T-cell (primary cell): ENCODE results near the gene PDE10A. TPM values are rescaled to one million over a fixed set of nuclear protein-coding genes. Genes with fewer than 3 reads are reported as not detected.
"Not testable (repeated sequence)": the region's sequence is repeated elsewhere in the genome, so short reads cannot be mapped to it uniquely, and the experiment has no call there.

Source experiments
- ATAC-seq, 4 experiments: fragments of 200-7000 bp in 3 of 4; fragments of 150-1000 bp in 1 of 4; cut with Tn5 transposase; replicated peaks in 1 of 4; 1 replicate in 3 of 4; 2 replicates in 1 of 4; pipeline ENCODE4 v1.10.0; 2021; ENCODE audit warnings: moderate library complexity in 3 of 4, mild to moderate bottlenecking in 2 of 4, moderate number of reproducible peaks in 1 of 4
- CTCF ChIA-PET, 2 donors: fragments of 300-600 bp; sonication (Branson Sonifier 250); formaldehyde crosslinking; loops; one replicate each; lab custom pipeline; 2022; ENCODE audit warnings: antibody characterized with exemption in 2 of 2; lab: Charles Lee
- POLR2A ChIA-PET, 2 donors: fragments of 300-600 bp; sonication (Branson Sonifier 250); formaldehyde crosslinking; loops; one replicate each; lab custom pipeline; 2022; ENCODE audit warnings: antibody characterized with exemption in 2 of 2; lab: Charles Lee
- DNase-seq, 35 experiments: peaks; one replicate each; pipeline versions ENCODE4 v3.0.0 to v3.0.0-alpha.2; 2013 to 2023
- H3K27ac ChIP-seq: one replicate; pipeline ENCODE4 v1.5.1; 2013; ENCODE audit warnings: low read length
- H3K27me3 ChIP-seq, 2 experiments: replicated peaks in 1 of 2; 1 replicate in 1 of 2; 2 replicates in 1 of 2; pipeline versions ENCODE4 v1.6.1 to v1.7.0; 2013; ENCODE audit warnings: low read length in 1 of 2, mixed read lengths in 1 of 2; ENCODE audit not compliant: control insufficient read depth in 2 of 2, insufficient read depth in 2 of 2; ENCODE audit errors: extremely low read depth in 1 of 2
- H3K36me3 ChIP-seq, 2 donors: 1 replicate in 1 of 2; 2 replicates in 1 of 2; pipeline versions ENCODE4 v1.6.1 to v1.7.0; 2013; ENCODE audit warnings: low read length in 1 of 2; ENCODE audit not compliant: control insufficient read depth in 2 of 2, insufficient read depth in 1 of 2; ENCODE audit errors: extremely low read depth in 1 of 2
- H3K4me1 ChIP-seq, 2 experiments: 1 replicate in 1 of 2; 2 replicates in 1 of 2; pipeline versions ENCODE4 v1.6.1 to v1.7.0; 2013; ENCODE audit warnings: low read length in 2 of 2, mixed read lengths in 1 of 2; ENCODE audit not compliant: insufficient read depth in 2 of 2, control insufficient read depth in 1 of 2; ENCODE audit errors: extremely low read depth in 1 of 2
- H3K4me3 ChIP-seq, 2 donors: 1 replicate in 1 of 2; 2 replicates in 1 of 2; pipeline versions ENCODE4 v1.5.1 to v1.7.0; 2013; ENCODE audit warnings: mild to moderate bottlenecking in 2 of 2, low read length in 1 of 2, moderate library complexity in 1 of 2; ENCODE audit not compliant: control insufficient read depth in 1 of 2; ENCODE audit errors: extremely low read depth in 1 of 2
- H3K9me3 ChIP-seq: 2 replicates; pipeline ENCODE4 v1.7.0; 2013
- H3K27ac Mint-ChIP-seq, 2 donors: one replicate each; pipeline ENCODE4 v1.8.0; 2020 to 2021; ENCODE audit warnings: mild to moderate bottlenecking in 2 of 2, mixed read lengths in 2 of 2
- H3K27me3 Mint-ChIP-seq, 2 donors: one replicate each; pipeline ENCODE4 v1.8.0; 2021 to 2022; ENCODE audit warnings: mixed read lengths in 2 of 2
- H3K36me3 Mint-ChIP-seq: one replicate; pipeline ENCODE4 v1.8.0; 2021; ENCODE audit warnings: mixed read lengths
- H3K4me1 Mint-ChIP-seq, 3 donors: one replicate each; pipeline ENCODE4 v1.8.0; 2020 to 2022; ENCODE audit warnings: mixed read lengths in 3 of 3, mild to moderate bottlenecking in 1 of 3
- H3K4me3 Mint-ChIP-seq, 3 donors: one replicate each; pipeline ENCODE4 v1.8.0; 2020 to 2022; ENCODE audit warnings: mild to moderate bottlenecking in 3 of 3, mixed read lengths in 3 of 3, moderate library complexity in 3 of 3
- H3K9me3 Mint-ChIP-seq, 3 donors: one replicate each; pipeline ENCODE4 v1.8.0; 2020 to 2022; ENCODE audit warnings: mixed read lengths in 3 of 3
- whole genome bisulfite sequencing: methylation state at CpG from one replicate; pipeline ENCODE4 v1.1.5; 2013; ENCODE audit warnings: missing lambda C conversion rate; ENCODE audit not compliant: insufficient coverage; 5-methylcytosine and 5-hydroxymethylcytosine counted together
- total RNA-seq, 35 experiments: library from RNA in 6 of 35; stranded (reverse) in 6 of 35; fragments of 120-200 nt in 1 of 35; gene quantifications; one replicate each; pipeline versions ENCODE4 v1.2.1 to v1.2.4 and lab custom pipeline; 2013 to 2026

Gene PDE10A
- total RNA-seq, 5 donors from 2014 or later (not counting 1 experiment from before 2014, with no cell fraction given) = 0.12 TPM; not detected in 4

DNA sequence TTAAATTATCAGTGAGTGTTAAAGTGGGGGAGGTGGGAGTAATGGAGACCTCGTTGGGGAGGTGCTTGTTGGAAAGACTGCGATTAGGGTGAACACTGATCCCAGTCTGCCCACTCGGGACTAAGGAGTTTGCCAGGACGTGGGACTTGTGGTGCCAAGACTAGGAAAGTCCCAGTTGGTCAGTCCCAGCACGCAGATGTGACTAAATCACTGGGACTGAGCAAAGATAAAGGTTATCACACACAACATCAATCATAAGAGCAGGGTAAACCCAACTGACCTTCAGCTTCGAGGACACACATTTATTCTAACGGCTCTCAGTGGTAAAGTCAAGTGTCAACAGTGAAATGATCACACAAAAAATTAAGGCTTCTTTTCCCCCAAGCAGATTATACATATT, 45.5 kb downstream of the PDE10A start:
- no peak overlapping the region for H3K27ac ChIP-seq
- ChIA-PET POLR2A (no interaction called here), CTCF (no interaction called here)
- no peak overlapping the region for H3K4me3 ChIP-seq
- no peak for DNase-seq
- 59% methylated on average over 3 of the region's 7 CpGs for WGBS
- no peaks in the 10 kb centered on the region for H3K9me3 ChIP-seq
- peaks cover 0 to 4% (median 0%) of the 10 kb centered on the region in 3 donors for H3K4me1 Mint-ChIP-seq
- H3K27me3 Mint-ChIP-seq = no peaks in the 10 kb centered on the region
- no peaks in the 10 kb centered on the region for H3K4me1 ChIP-seq
- H3K27ac Mint-ChIP-seq = no peak overlapping the region
- H3K9me3 Mint-ChIP-seq = peaks cover 0 to 7% (median 0%) of the 10 kb centered on the region in 3 donors
- no peak for ATAC-seq
- H3K36me3 Mint-ChIP-seq = no peaks in the 10 kb centered on the region
- peaks cover 0 to 7% of the 10 kb centered on the region in 2 experiments for H3K27me3 ChIP-seq
- no peaks in the 10 kb centered on the region for H3K36me3 ChIP-seq
- no peak overlapping the region for H3K4me3 Mint-ChIP-seq

DNA sequence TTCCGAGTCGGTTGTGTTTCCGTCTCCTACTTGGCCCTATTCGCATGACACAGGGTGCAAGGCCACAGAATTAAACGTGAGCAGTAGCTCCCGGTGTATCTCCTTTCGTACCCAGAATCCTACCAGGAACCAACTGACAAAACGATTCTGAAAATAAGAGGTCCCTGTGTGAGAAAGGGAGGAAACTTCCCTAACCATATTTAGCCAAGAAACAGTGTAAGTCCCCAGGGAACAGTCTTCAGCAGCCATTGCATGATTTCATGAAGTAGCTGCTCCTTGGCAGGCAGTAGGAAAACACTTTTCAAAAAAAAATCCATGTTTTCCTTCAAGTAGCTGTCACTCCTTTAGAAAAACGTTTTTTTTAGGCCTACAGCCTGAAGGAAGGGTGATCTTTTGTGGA, 46.9 kb downstream of the PDE10A start:
- H3K4me1 Mint-ChIP-seq = peaks cover 0 to 4% (median 0%) of the 10 kb centered on the region in 3 donors
- H3K27ac Mint-ChIP-seq = no peak overlapping the region
- no peak for ATAC-seq
- H3K27me3 Mint-ChIP-seq = no peaks in the 10 kb centered on the region
- no peak for DNase-seq
- peaks cover 0 to 7% of the 10 kb centered on the region in 2 experiments for H3K27me3 ChIP-seq
- H3K9me3 Mint-ChIP-seq = peaks cover 0 to 12% (median 0%) of the 10 kb centered on the region in 3 donors
- H3K4me1 ChIP-seq = no peaks in the 10 kb centered on the region
- no peaks in the 10 kb centered on the region for H3K9me3 ChIP-seq
- 60% methylated on average over 3 of the region's 9 CpGs for WGBS
- H3K4me3 ChIP-seq = no peak overlapping the region
- no peak overlapping the region for H3K27ac ChIP-seq
- H3K36me3 ChIP-seq = no peaks in the 10 kb centered on the region
- CTCF ChIA-PET = no interaction called here
- POLR2A ChIA-PET = no interaction called here
- no peak overlapping the region for H3K4me3 Mint-ChIP-seq
- H3K36me3 Mint-ChIP-seq = no peaks in the 10 kb centered on the region

DNA sequence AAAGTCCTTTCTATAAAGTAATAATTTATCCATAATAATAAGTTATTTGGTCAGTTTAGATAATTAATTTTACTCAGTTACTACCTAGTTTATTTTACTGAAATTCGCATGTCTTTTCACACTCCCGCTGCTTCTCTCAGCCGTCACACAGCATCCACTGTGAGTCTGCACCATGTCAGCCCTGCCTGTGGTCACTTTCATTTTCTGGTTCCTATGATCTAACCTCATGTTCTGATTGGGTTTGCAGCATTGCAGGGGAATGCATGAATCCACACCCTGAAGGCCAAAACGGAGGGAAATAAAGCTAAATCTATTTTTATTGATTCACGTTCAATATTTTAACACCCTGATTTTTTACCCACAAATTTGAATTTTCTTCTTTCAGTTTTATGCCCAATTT, 47.4 kb downstream of the PDE10A start:
- peaks cover 0 to 7% of the 10 kb centered on the region in 2 experiments for H3K27me3 ChIP-seq
- no peak overlapping the region for H3K27ac Mint-ChIP-seq
- no peak overlapping the region for H3K4me3 ChIP-seq
- CTCF ChIA-PET = no interaction called here
- no peaks in the 10 kb centered on the region for H3K4me1 ChIP-seq
- H3K4me1 Mint-ChIP-seq = peaks cover 0 to 4% (median 0%) of the 10 kb centered on the region in 3 donors
- no peaks in the 10 kb centered on the region for H3K36me3 ChIP-seq
- H3K27ac ChIP-seq = no peak overlapping the region
- H3K36me3 Mint-ChIP-seq = no peaks in the 10 kb centered on the region
- H3K9me3 Mint-ChIP-seq = peaks cover 0 to 15% (median 3%) of the 10 kb centered on the region in 3 donors
- H3K4me3 Mint-ChIP-seq = no peak overlapping the region
- H3K9me3 ChIP-seq = no peaks in the 10 kb centered on the region
- WGBS = 50% methylated on average over 2 of the region's 5 CpGs
- ATAC-seq (no peak), DNase-seq (no peak)
- H3K27me3 Mint-ChIP-seq = no peaks in the 10 kb centered on the region
- POLR2A ChIA-PET = no interaction called here

DNA sequence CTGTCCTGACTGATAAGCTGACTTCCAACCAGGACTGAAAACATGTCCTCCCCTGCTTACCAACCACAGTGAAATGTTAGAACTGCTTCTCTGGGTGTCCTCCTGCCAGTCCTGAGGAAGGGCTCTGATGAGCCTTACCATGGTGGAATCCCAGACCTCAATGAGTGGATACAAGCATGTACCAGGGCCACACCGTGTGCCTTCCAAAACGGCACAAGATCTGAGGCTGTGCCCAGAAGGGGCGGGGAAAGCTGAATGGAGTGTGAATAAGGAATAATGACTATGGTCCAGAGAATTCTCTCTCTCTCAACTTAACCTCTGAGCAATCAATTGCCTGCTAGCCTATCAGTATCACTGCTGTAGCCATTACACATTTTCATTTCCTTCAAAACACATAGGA, 51.7 kb downstream of the PDE10A start:
- H3K27me3 ChIP-seq = peaks cover 0 to 2% of the 10 kb centered on the region in 2 experiments
- no peaks in the 10 kb centered on the region for H3K4me1 ChIP-seq
- peaks cover 0 to 16% (median 4%) of the 10 kb centered on the region in 3 donors for H3K9me3 Mint-ChIP-seq
- H3K4me3 ChIP-seq = no peak overlapping the region
- H3K4me3 Mint-ChIP-seq = no peak overlapping the region
- H3K36me3 Mint-ChIP-seq = no peaks in the 10 kb centered on the region
- peaks cover 0 to 4% (median 0%) of the 10 kb centered on the region in 3 donors for H3K4me1 Mint-ChIP-seq
- no peaks in the 10 kb centered on the region for H3K9me3 ChIP-seq
- H3K27me3 Mint-ChIP-seq = no peaks in the 10 kb centered on the region
- ChIA-PET POLR2A (no interaction called here), CTCF (no interaction called here)
- ATAC-seq (no peak), DNase-seq (no peak)
- no peak overlapping the region for H3K27ac ChIP-seq
- WGBS = no CpG with 5 or more reads among the region's 3 CpGs
- no peaks in the 10 kb centered on the region for H3K36me3 ChIP-seq
- H3K27ac Mint-ChIP-seq = no peak overlapping the region

DNA sequence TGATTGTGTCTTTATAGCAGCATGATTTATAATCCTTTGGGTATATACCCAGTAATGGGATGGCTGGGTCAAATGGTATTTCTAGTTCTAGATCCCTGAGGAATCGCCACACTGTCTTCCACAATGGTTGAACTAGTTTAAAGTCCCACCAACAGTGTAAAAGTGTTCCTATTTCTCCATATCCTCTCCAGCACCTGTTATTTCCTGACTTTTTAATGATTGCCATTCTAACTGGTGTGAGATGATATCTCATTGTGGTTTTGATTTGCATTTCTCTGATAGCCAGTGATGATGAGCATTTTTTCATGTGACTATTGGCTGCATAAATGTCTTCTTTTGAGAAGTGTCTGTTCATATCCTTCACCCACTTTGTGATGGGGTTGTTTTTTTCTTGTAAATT, 54.5 kb downstream of the PDE10A start:
- H3K9me3 ChIP-seq, H3K4me3 Mint-ChIP-seq, H3K27me3 Mint-ChIP-seq, H3K36me3 Mint-ChIP-seq, H3K9me3 Mint-ChIP-seq, POLR2A ChIA-PET, ATAC-seq, H3K27ac Mint-ChIP-seq, H3K4me1 ChIP-seq, H3K36me3 ChIP-seq, H3K27ac ChIP-seq, CTCF ChIA-PET, H3K4me3 ChIP-seq, DNase-seq, H3K27me3 ChIP-seq, H3K4me1 Mint-ChIP-seq: not testable (repeated sequence)
- no CpG with 5 or more reads among the region's 1 CpG for WGBS

DNA sequence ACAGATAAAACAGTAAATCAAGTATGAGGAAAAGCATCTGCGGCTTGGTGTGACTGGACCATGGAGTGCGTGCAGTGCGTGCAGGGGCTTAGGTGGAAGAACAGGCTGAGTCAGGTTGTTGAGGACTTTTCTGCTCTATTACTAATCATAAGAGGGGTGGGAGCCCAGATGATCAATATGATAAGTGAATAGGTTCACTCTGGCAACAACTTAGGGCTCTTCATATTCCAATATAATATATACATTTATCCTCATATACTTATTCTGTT, 56.4 kb downstream of the PDE10A start:
- Histone ChIP-seq H3K36me3 (no peaks in the 10 kb centered on the region), H3K4me1 (no peaks in the 10 kb centered on the region), H3K27ac (no peak overlapping the region), H3K27me3 (no peaks in the 10 kb centered on the region), H3K4me3 (no peak overlapping the region), H3K9me3 (no peaks in the 10 kb centered on the region)
- H3K27ac Mint-ChIP-seq = no peak overlapping the region
- no CpG with 5 or more reads among the region's 3 CpGs for WGBS
- no peaks in the 10 kb centered on the region for H3K27me3 Mint-ChIP-seq
- DNase-seq (no peak), ATAC-seq (no peak)
- no peaks in the 10 kb centered on the region for H3K36me3 Mint-ChIP-seq
- no peak overlapping the region for H3K4me3 Mint-ChIP-seq
- ChIA-PET CTCF (no interaction called here), POLR2A (no interaction called here)
- H3K4me1 Mint-ChIP-seq = no peaks in the 10 kb centered on the region
- peaks cover 0 to 5% (median 4%) of the 10 kb centered on the region in 3 donors for H3K9me3 Mint-ChIP-seq
